GM21786 (cell line): Measurements from ENCODE around the gene ANKRD11.
A peak's percentile ranks its signal among the peaks of the same experiment; 100 is the strongest.

ENCODE experiments used
- ATAC-seq: cut with Tn5 transposase; IDR thresholded peaks from one replicate; pipeline ENCODE4 v1.9.1; 2021; ENCODE audit not compliant: unreplicated experiment

ANKRD11 gene

GRCh38 chr16:89490439-89491237 is at the start of gene ANKRD11:
Gene ANKRD11 (minus strand): TSS chr16:89490561. CDS start chr16:89317019, 173,542 bp downstream.
- peak; percentile 87 for ATAC-seq

GRCh38 chr16:89538286-89538685 is 47.9 kb upstream of the ANKRD11 start:
- no peak for ATAC-seq

GRCh38 chr16:89537549-89537925 is 47.2 kb upstream of the ANKRD11 start:
- no peak for ATAC-seq

- no peak for ATAC-seq
These were observed 46.7 kb upstream of the ANKRD11 start for GRCh38 chr16:89536886-89537548.

GRCh38 chr16:89536371-89536770 is 46.0 kb upstream of the ANKRD11 start:
- ATAC-seq = no peak

- no peak for ATAC-seq
These were observed 43.9 kb upstream of the ANKRD11 start for GRCh38 chr16:89534252-89534756.

GRCh38 chr16:89531821-89532526 is 41.6 kb upstream of the ANKRD11 start:
- no peak for ATAC-seq

- no peak for ATAC-seq
These were observed 40.3 kb upstream of the ANKRD11 start for GRCh38 chr16:89530401-89531381.

- ATAC-seq = no peak
These were observed 38.7 kb upstream of the ANKRD11 start for GRCh38 chr16:89529097-89529496.

GRCh38 chr16:89525146-89525913 is 35.0 kb upstream of the ANKRD11 start:
- no peak for ATAC-seq

- ATAC-seq = no peak
These were observed 33.5 kb upstream of the ANKRD11 start for GRCh38 chr16:89523680-89524344.

- no peak for ATAC-seq
These were observed 31.9 kb upstream of the ANKRD11 start for GRCh38 chr16:89522287-89522686.

- no peak for ATAC-seq
These were observed 29.5 kb upstream of the ANKRD11 start for GRCh38 chr16:89519881-89520280.

- ATAC-seq = no peak
These were observed 26.8 kb upstream of the ANKRD11 start for GRCh38 chr16:89517128-89517527.

- ATAC-seq = no peak
These were observed 22.1 kb upstream of the ANKRD11 start for GRCh38 chr16:89512453-89512852.

GRCh38 chr16:89511374-89511773 is 21.0 kb upstream of the ANKRD11 start:
- ATAC-seq = no peak

- ATAC-seq = no peak
These were observed 20.2 kb upstream of the ANKRD11 start for GRCh38 chr16:89510526-89510925.

- ATAC-seq = peak; percentile 52
These were observed 17.7 kb upstream of the ANKRD11 start, which contains the start of gene SPG7 for GRCh38 chr16:89507834-89508590. Gene SPG7 (plus strand): TSS chr16:89508403. CDS start chr16:89508418, 15 bp downstream.
